Measurements from ENCODE around the gene RASSF4.

RASSF4 gene

DNA sequence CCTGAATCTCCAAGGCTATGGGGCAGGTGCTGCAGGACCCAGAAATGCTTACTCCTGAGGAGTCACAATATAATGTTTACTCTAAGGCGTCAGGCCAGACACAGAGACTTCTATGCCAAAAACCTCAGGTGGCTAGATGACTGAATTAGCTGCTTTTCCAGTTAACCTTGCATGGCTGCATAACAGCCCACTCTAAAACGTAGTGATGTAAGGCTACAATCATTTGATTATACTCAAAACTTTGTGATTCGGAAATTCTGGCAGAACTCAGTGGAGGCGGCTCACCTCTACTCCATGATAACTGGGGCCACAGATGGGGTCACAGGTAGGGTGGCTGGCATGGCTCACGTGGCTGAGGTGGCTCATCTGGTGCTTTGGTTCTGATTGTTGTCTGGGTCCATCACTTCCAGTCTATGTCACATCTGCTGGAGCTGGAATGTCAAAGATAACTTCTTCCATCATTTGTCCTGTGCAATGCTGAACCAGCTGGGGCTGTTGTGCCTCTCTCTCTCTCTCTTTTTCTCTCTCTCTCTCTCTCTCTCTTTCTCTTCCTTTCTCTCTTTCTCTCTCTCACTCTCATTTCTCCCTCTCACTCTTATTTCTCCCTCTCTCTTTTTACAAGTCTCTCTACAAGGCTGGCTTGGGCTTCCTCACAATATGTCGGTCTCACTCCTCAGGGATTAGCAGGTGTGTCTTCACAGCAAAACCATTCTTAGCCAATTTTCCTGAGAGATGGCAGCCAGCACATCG lies 36.6 kb upstream of the RASSF4 start:
- DNase-seq (no peak), ATAC-seq (ENCODE audit: insufficient read depth, low read depth) (no peak)
- Histone ChIP-seq H2AFZ (ENCODE audit: low read depth, low read length) (no peak overlapping the region), H3K4me3 (ENCODE audit: low read depth in 1 of 2, low read length in 2 of 2) (no peak overlapping the region), H3K9me3 (ENCODE audit: insufficient read depth, low read length, severe bottlenecking) (no peaks in the 10 kb centered on the region), H3K27ac (ENCODE audit: low read length) (no peak overlapping the region), H4K20me1 (ENCODE audit: insufficient read depth, low read length) (no peaks in the 10 kb centered on the region), H3K9ac (ENCODE audit: low read depth, low read length) (no peak overlapping the region), H3K36me3 (ENCODE audit: insufficient read depth, low read length) (no peaks in the 10 kb centered on the region), H3K79me2 (ENCODE audit: insufficient read depth, low read length) (no peaks in the 10 kb centered on the region), H3K27me3 (ENCODE audit: insufficient read depth, low read length, poor library complexity) (no peaks in the 10 kb centered on the region), H3K4me1 (ENCODE audit: insufficient read depth, low read length) (no peaks in the 10 kb centered on the region), H3K4me2 (ENCODE audit: insufficient read depth, low read length) (no peak overlapping the region)
- TF ChIP-seq, protein P1, sequence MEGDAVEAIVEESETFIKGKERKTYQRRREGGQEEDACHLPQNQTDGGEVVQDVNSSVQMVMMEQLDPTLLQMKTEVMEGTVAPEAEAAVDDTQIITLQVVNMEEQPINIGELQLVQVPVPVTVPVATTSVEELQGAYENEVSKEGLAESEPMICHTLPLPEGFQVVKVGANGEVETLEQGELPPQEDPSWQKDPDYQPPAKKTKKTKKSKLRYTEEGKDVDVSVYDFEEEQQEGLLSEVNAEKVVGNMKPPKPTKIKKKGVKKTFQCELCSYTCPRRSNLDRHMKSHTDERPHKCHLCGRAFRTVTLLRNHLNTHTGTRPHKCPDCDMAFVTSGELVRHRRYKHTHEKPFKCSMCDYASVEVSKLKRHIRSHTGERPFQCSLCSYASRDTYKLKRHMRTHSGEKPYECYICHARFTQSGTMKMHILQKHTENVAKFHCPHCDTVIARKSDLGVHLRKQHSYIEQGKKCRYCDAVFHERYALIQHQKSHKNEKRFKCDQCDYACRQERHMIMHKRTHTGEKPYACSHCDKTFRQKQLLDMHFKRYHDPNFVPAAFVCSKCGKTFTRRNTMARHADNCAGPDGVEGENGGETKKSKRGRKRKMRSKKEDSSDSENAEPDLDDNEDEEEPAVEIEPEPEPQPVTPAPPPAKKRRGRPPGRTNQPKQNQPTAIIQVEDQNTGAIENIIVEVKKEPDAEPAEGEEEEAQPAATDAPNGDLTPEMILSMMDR (IDR thresholded peaks at IDR 0.05; ENCODE audit: borderline replicate concordance, extremely low read depth, low read length, poor library complexity, severe bottlenecking): no peak
- no peak for TF ChIP-seq EZH2 (IDR thresholded peaks at IDR 0.05; ENCODE audit: borderline replicate concordance, low read depth, low read length, severe bottlenecking)

DNA sequence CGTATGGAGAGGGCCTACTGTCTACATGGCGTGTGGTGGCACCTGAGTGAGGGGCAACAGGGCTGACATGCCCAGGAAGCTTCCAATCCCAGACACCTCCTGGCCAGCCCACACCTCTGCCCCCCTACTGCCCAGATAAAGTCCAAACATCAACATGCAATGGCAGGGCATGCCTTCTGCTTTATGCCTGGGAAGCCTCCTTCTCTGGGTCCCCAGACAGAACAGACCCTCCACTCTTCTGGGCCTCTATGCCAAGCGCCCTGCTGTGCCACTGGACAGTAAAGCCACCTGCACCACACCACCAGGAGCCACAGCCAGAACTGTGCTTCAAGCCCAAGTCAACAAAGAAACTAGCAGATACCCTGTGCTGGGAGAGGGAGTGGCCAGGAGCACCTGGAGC lies 36.0 kb upstream of the RASSF4 start:
- Histone ChIP-seq H3K9ac (ENCODE audit: low read depth, low read length) (no peak overlapping the region), H3K4me2 (ENCODE audit: insufficient read depth, low read length) (no peak overlapping the region), H4K20me1 (ENCODE audit: insufficient read depth, low read length) (no peaks in the 10 kb centered on the region), H2AFZ (ENCODE audit: low read depth, low read length) (no peak overlapping the region), H3K27me3 (ENCODE audit: insufficient read depth, low read length, poor library complexity) (no peaks in the 10 kb centered on the region), H3K9me3 (ENCODE audit: insufficient read depth, low read length, severe bottlenecking) (no peaks in the 10 kb centered on the region), H3K36me3 (ENCODE audit: insufficient read depth, low read length) (no peaks in the 10 kb centered on the region), H3K4me3 (ENCODE audit: low read depth in 1 of 2, low read length in 2 of 2) (no peak overlapping the region), H3K27ac (ENCODE audit: low read length) (no peak overlapping the region), H3K79me2 (ENCODE audit: insufficient read depth, low read length) (no peaks in the 10 kb centered on the region), H3K4me1 (ENCODE audit: insufficient read depth, low read length) (no peaks in the 10 kb centered on the region)
- DNase-seq: no peak
- TF ChIP-seq, protein P1 (IDR thresholded peaks at IDR 0.05; ENCODE audit: borderline replicate concordance, extremely low read depth, low read length, poor library complexity, severe bottlenecking): no peak
- TF ChIP-seq EZH2 (IDR thresholded peaks at IDR 0.05; ENCODE audit: borderline replicate concordance, low read depth, low read length, severe bottlenecking): no peak
- no peak for ATAC-seq (ENCODE audit: insufficient read depth, low read depth)

DNA sequence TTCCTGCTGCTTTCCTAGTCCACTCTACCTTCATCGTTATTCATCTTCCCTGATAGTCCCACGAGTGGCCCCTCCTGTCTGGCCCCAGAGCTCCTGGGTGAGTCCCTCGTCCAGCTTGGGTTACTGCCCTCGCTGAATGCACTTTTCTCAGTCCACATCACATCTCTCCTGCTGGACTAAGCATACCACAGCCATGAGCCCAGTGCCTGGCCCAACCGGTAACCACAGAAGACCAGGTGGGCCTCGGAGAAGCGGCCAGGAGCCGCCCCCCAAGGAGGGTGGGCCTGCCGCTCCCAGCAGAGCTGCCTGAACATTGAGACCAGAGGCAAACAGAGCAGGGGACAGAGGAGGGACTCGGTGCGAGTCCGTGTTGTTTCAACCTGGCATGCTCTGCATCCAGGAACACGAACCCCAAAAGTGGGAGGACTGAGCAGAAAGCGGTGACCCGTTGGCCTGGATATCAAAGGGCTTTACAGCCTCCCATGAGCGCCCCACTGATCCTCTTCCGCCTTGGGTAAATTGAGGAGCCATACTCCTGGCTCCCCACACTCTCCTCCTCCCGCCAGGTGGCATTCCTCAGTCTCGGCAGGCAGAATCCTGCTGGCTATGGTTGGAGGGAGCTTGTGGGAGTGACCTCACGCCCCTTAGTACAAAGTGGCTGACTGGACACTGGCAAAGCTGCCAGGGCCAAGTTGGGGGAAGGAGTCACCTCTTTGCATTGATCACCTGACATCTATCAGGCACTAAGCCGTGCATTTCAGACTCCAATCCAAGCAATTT lies 35.2 kb upstream of the RASSF4 start:
- no peaks in the 10 kb centered on the region for H4K20me1 ChIP-seq (ENCODE audit: insufficient read depth, low read length)
- H3K4me2 ChIP-seq (ENCODE audit: insufficient read depth, low read length): no peak overlapping the region
- no peak for DNase-seq
- TF ChIP-seq, protein P1 (IDR thresholded peaks at IDR 0.05; ENCODE audit: borderline replicate concordance, extremely low read depth, low read length, poor library complexity, severe bottlenecking): no peak
- TF ChIP-seq EZH2 (IDR thresholded peaks at IDR 0.05; ENCODE audit: borderline replicate concordance, low read depth, low read length, severe bottlenecking): no peak
- no peak for ATAC-seq (ENCODE audit: insufficient read depth, low read depth)
- H3K9ac ChIP-seq (ENCODE audit: low read depth, low read length): no peak overlapping the region
- H2AFZ ChIP-seq (ENCODE audit: low read depth, low read length): no peak overlapping the region
- H3K79me2 ChIP-seq (ENCODE audit: insufficient read depth, low read length): no peaks in the 10 kb centered on the region
- H3K4me1 ChIP-seq (ENCODE audit: insufficient read depth, low read length): no peaks in the 10 kb centered on the region
- H3K9me3 ChIP-seq (ENCODE audit: insufficient read depth, low read length, severe bottlenecking): no peaks in the 10 kb centered on the region
- no peaks in the 10 kb centered on the region for H3K27me3 ChIP-seq (ENCODE audit: insufficient read depth, low read length, poor library complexity)
- H3K36me3 ChIP-seq (ENCODE audit: insufficient read depth, low read length): no peaks in the 10 kb centered on the region
- H3K4me3 ChIP-seq (ENCODE audit: low read depth in 1 of 2, low read length in 2 of 2): no peak overlapping the region
- H3K27ac ChIP-seq (ENCODE audit: low read length): no peak overlapping the region

Data from DND-41 (cell line).